ENCODE measurements around the gene MED19. TPM values are rescaled to one million over a fixed set of nuclear protein-coding genes. Genes with fewer than 3 reads are reported as not detected.
"Not testable (repeated sequence)": the region's sequence is repeated elsewhere in the genome, so short reads cannot be mapped to it uniquely, and the experiment has no call there.

Gene MED19
- total RNA-seq, 1 experiment from 2014 or later = 20.3 TPM

DNA sequence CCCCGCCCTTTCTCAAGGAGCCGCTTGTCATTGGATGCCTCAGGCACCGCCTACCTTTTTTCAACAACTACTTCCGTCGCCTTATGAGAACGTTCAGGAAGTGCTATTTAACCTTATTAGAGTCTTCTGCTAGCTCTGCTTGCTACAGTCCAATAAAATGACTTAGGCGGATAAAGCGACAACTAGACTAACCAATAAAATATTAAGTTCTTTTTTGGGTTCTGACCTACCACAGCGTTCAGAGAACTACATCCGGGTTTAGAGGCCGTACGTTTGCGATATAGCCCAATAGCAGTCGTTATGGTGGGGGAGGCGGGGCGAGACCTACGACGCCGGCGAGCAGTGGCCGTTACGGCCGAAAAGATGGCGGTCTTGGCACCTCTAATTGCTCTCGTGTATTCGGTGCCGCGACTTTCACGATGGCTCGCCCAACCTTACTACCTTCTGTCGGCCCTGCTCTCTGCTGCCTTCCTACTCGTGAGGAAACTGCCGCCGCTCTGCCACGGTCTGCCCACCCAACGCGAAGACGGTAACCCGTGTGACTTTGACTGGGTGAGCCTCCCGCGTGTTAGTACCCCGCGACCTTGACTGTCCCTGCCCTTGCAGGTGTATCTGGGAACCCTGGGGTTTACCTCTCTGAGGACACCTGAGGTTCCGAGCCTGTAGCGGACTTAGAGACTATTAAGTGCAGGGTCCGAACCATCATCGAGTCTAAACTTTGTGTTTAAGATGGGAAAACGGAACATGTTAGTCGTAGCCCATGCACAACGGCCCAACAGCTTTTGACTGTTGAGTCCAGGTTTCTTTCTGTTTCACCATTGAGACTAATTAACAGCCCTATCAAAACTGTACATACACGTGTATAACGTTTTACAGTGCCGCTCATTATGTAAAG, 488 bp upstream of the MED19 start, which contains the start of gene TMX2:
TMX2 (plus strand) TSS at position 338 of the 895 bp plus-strand sequence; CDS start at position 364, 26 bp downstream.
- peak; percentile 98 for DNase-seq (ENCODE audit: low read depth, low spot score)
- in situ Hi-C loops (cut with HindIII; ENCODE audit: low pct_unique_long_range_greater_than_20kb, low sequenced_read_pairs) = no loop called here

DNA sequence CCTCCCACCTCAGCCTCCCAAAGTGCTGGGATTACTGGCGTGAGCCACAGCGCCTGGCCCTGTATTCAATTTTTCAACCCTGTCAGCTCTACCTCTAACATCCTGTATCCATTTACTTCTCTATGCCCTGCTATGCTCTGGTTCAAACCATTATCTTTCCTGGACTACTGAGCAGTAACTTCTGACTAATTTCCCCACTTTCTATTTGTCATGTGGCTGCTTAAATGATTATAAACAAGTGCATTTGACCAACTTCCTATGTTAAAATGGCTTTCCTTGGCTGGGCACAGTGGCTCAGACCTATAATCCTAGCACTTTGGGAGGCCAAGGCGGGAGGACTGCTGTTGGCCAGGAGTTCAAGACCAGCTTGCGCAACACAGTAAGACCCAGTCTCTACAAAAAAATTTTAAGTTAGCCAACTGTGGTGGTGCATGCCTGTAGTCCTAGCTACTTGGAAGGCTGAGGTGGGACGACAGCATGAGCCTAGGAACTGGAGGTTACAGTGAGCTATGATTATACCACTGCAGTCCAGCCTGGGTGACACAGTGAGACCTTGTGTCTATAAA, 2.1 kb downstream of the MED19 start:
- DNase-seq (ENCODE audit: low read depth, low spot score) = no peak
- in situ Hi-C loops (cut with HindIII; ENCODE audit: low pct_unique_long_range_greater_than_20kb, low sequenced_read_pairs) = no loop called here

DNA sequence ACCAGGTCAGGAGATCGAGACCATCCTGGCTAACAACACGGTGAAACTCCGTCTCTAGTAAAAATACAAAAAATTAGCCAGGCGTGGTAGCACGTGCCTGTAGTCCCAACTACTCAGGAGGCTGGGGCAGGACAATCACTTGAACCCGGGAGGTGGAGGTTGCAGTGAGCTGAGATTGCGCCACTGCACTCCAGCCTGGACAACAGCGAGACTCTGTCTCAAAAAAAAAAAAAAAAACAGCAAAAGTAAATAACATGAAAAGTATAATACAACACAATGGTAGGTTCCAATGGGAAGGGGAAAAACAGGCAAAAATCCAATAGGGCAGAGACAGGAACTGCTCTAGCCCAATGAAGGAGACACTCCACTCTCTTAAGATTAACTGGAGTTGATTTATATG, 6.6 kb downstream of the MED19 start:
- DNase-seq (ENCODE audit: low read depth, low spot score); in situ Hi-C loops (cut with HindIII; ENCODE audit: low pct_unique_long_range_greater_than_20kb, low sequenced_read_pairs): not testable (repeated sequence)

DNA sequence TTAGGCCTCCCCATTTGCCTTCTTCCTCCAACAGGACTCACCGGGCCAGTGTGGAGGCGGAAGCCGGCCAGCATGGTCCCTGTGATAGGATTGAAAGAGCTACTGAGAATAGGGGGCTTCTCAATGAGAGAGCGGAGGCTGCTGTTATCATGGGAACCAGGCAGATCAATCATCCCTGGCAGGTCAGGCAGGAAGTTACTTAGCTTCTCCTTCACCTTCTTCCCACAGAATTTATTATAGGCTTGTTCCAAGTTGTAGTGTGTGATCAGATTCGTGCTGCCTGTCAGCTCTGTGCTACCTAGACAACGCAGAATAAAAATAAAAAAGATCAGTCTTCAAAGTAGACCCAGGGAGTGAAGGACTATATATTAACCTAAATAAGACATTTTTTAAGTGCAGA, 7.1 kb downstream of the MED19 start:
- in situ Hi-C loops (cut with HindIII; ENCODE audit: low pct_unique_long_range_greater_than_20kb, low sequenced_read_pairs) = no loop called here
- no peak for DNase-seq (ENCODE audit: low read depth, low spot score)

DNA sequence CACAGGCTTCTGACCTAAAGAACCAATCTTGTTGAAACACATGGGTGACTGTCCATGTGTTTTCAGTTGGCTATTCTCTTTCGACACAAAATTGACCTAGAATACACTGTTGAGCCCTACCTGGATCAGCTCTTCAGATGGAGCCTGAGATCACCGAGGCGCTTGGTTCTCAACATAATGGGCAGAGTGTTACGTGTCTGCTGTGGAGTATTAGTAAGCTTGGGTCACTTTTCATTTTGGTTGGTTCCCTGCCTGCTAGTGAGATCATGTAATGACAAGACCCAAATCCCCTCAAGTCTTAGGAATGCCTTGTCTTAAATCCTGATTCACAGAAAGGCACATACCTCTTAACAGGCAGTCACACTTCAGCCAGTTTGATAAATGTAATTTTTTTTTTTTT, 8.7 kb downstream of the MED19 start:
- in situ Hi-C loops (cut with HindIII; ENCODE audit: low pct_unique_long_range_greater_than_20kb, low sequenced_read_pairs) = no loop called here
- no peak for DNase-seq (ENCODE audit: low read depth, low spot score)

DNA sequence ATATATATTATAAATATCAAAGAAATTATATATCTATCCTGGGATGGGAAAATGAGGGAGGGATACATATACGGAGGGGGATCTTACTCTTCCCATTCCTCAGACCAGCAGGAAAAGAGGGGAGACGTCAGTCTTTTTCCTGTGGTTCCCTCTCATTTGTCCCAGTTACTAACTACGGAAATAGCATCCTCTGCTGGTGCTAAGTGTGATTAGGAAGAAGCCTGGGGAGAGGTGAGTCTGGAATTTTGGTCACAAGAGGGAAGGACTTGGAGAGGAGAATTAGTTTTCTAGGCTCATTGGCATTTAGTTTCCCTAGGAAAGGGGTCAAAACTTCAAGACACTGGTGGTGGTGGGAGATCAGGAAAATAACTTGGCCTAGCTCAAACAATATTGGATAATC, 11.6 kb downstream of the MED19 start:
- no peak for DNase-seq (ENCODE audit: low read depth, low spot score)
- in situ Hi-C loops (cut with HindIII; ENCODE audit: low pct_unique_long_range_greater_than_20kb, low sequenced_read_pairs) = no loop called here

DNA sequence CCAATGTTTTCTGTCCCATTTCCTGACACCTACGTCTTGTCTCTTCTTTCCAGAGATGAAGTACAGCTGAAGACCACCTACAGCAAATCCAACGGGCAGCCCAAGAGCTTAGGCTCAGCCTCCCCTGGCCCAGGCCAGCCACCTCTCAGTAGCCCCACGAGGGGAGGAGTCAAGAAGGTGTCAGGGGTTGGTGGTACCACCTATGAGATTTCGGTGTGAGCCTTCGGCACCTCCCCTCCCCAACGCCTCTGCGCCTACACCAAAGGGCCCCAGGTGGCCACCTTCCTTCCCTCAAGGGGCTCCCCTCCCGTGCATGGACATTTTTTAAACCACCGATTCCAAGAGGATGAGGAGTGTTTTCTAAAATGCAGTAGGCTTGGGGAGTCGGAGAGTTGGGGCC, 12.2 kb downstream of the MED19 start:
- no peak for DNase-seq (ENCODE audit: low read depth, low spot score)
- in situ Hi-C loops (cut with HindIII; ENCODE audit: low pct_unique_long_range_greater_than_20kb, low sequenced_read_pairs) = no loop called here

DNA sequence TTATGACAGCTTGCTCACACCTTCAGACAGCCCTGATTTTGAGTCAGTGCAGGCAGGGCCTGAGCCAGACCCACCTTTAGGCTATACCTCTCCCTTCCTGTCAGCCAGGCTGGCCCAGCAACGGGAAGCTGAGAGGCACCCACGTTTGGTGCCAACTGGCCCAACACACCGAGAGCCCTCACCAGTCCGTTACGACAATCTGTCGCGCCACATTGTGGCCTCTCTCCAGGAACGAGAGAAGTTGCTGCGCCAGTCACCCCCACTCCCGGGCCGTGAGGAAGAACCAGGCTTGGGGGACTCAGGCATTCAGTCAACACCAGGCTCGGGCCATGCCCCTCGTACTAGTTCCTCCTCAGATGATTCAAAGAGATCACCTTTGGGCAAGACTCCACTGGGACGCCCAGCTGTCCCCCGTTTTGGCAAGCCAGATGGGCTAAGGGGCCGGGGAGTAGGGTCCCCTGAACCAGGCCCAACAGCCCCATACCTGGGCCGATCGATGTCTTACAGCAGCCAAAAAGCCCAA, 13.1 kb downstream of the MED19 start:
- in situ Hi-C loops (cut with HindIII; ENCODE audit: low pct_unique_long_range_greater_than_20kb, low sequenced_read_pairs) = no loop called here
- no peak for DNase-seq (ENCODE audit: low read depth, low spot score)

DNA sequence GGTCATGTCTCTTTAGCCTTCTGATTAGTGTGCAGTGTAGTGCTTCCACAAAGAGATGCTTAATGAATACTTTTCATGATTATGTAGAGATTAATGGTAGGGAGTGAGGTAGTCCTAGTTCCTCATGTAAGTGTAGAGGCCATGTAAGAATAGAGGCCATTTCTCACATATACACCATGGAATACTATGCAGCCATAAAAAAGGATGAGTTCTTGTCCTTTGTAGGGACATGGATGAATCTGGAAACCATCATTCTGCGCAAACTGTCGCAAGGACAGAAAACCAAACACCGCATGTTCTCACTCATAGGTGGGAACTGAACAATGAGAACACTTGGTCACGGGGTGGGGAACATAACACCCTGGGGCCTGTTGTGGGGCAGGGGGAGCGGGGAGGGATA, 21.5 kb downstream of the MED19 start:
- in situ Hi-C loops (cut with HindIII; ENCODE audit: low pct_unique_long_range_greater_than_20kb, low sequenced_read_pairs); DNase-seq (ENCODE audit: low read depth, low spot score): not testable (repeated sequence)

DNA sequence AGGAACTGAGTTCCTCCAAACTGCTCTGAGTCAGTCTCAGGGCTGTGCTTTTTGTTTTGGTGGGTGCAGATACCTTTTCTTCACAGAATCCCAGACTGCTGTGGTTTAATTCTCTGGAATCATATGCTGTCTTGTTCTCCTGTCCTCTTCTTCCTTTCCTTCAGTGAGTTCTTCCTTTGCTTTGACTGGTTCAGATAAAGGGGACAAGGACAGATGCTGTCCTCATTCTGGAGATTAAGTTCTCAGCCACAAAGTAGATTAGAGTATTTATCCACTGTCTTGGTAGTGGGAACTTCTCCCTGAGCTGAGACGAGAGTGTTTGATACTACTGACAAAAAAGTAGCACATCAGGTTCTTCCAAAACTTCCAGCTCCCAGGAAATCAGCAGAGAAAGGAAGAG, 30.8 kb downstream of the MED19 start:
- no peak for DNase-seq (ENCODE audit: low read depth, low spot score)
- in situ Hi-C loops (cut with HindIII; ENCODE audit: low pct_unique_long_range_greater_than_20kb, low sequenced_read_pairs) = no loop called here

DNA sequence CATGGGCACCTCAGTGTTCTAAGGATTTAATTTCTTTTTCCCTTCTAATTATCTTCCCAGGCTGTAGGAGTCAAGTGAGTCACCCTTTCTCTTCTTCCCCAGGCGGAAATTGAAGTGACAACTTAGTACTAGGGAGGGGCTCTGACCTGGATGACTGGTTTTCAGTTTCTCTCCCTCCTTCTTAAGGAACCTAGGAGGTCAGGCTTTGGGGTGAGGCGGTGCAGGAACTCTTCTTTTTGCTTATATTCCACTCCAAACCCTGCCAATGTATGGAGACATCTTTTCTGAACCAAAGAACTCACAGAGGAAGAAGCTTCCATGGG, 31.5 kb downstream of the MED19 start:
- no peak for DNase-seq (ENCODE audit: low read depth, low spot score)
- in situ Hi-C loops (cut with HindIII; ENCODE audit: low pct_unique_long_range_greater_than_20kb, low sequenced_read_pairs) = no loop called here

DNA sequence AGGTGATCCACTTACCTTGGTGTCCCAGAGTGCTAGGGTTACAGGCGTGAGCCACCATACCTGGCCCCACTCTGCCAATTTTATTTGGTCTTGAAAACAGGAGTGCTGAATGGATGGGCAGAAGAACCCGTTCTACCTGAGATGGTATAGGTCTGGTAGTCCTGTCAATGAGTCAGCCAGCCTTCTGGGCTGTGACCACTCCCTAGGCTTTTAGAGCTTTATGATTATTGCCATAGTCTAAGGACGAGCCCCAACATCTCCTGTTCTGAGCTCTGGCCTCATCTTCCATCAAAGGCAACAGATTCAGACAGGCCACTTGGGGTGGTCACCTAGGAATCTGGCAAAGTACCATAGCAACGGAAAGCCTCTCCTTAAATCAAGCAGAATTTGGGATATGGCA, 32.6 kb downstream of the MED19 start:
- in situ Hi-C loops (cut with HindIII; ENCODE audit: low pct_unique_long_range_greater_than_20kb, low sequenced_read_pairs) = no loop called here
- no peak for DNase-seq (ENCODE audit: low read depth, low spot score)

DNA sequence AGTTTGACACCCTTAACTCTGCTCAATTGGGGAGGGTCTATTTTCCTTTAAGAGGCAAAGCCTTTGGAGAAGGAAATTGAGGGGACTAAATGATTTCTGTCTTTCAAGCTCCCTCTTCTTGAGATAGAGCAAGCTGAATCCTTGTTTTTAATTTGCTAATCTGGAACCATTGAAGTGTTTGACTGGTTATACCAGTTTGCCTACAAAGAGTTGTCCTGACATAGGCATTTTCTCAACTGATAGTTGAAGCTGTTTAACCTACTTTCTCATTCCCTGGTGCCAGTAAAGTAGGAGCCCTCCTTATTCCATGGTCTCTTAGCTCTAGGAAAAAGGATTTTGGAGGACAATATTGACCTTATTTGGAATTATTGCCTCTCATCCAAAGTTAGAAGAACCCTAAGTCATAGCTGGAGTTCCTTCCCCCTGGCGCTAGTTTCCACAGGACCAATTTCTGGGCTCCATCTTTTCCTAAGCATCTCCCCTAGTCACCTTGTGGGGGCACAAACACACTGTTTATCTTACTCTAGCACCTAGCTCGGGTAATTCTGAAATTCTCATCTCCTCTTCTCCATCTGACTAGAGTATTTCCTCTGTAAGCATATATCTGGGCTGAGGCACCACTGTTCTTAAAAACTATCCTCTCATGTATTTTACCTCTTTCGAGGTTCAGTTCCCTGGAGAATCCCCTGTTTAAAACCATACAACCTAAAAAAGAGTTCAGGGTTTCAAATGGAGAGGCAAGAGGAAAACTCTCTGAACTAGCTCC, 36.7 kb downstream of the MED19 start:
- no peak for DNase-seq (ENCODE audit: low read depth, low spot score)
- in situ Hi-C loops (cut with HindIII; ENCODE audit: low pct_unique_long_range_greater_than_20kb, low sequenced_read_pairs) = no loop called here

DNA sequence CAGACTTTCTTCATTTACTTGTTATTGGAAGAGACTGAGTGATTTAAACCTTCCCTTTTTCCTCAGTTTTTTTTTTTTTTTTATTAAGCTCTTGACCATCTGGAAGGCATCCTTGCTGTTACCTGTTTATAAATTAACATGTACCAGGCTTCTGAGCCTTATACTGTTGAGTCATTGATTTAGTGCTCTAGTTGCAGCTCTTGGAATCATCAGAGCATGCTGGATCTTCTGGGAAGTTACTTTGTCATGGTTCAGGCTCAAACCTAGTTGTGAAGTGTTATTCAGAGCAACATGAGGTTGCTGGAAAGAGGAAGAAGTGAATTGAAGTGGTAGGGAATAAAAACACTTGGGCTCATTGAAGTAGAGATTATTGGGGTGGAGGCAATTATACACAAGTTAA, 37.8 kb downstream of the MED19 start:
- DNase-seq (ENCODE audit: low read depth, low spot score) = no peak
- in situ Hi-C loops (cut with HindIII; ENCODE audit: low pct_unique_long_range_greater_than_20kb, low sequenced_read_pairs) = no loop called here

DNA sequence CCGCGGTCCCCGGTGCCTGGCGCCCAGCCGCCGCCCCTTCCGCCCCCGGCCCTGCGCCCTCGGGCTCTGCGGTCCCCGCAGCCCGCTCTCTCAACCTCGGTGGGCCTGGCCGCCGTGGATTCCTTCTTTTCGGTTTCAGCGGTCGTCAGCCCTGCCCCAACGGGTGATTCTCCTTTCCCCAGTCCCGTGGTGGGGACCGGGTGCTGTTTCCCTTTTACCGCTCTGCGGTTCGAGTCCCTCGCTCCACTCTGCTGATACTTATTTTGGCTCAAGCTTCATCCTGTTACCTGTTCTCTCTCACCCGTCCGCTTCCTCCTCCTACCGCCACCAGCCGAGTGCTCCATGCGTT, 43.6 kb downstream of the MED19 start:
- DNase-seq (ENCODE audit: low read depth, low spot score) = peak; percentile 4
- in situ Hi-C loops (cut with HindIII; ENCODE audit: low pct_unique_long_range_greater_than_20kb, low sequenced_read_pairs) = no loop called here

DNA sequence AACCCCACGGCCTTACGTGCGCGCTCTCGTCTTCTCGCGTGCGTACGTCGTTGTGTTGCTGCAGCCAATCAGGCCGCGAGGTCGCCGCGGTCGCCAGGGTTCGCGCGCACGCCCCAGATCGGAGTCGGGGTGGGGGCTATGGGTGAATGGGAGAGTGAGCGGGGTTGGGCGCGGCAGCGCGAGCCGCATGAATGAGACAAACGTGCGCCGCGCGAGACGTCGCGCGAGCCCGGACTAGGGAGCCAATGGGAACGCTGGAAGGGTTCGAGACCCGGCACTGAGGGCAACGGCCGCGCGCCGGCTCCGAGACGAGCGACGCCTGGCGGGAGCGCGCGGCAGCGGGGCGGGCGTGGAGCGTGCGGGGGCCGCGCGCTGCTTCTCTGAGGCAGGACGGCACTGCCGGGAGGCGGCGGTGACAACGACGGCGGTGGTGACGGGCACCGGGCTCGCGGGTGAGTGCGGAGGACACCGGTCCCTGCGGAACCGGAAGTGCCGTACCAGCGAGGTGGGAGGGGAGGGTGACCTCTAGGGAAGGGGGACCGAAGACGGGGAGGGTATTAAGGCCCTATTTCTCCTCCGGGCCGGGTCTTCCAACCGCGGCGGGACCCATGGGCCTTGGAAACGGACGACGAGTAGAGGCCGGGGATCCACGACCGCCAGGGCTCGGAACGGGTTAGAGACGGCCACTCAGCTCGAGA, 44.1 kb downstream of the MED19 start, which contains the start of gene ZDHHC5:
ZDHHC5 (plus strand) TSS at position 379 of the 698 bp plus-strand sequence. CDS start 4,977 bp downstream, outside the sequence.
- DNase-seq (ENCODE audit: low read depth, low spot score) = peak; percentile 96
- in situ Hi-C loops (cut with HindIII; ENCODE audit: low pct_unique_long_range_greater_than_20kb, low sequenced_read_pairs) = no loop called here

DNA sequence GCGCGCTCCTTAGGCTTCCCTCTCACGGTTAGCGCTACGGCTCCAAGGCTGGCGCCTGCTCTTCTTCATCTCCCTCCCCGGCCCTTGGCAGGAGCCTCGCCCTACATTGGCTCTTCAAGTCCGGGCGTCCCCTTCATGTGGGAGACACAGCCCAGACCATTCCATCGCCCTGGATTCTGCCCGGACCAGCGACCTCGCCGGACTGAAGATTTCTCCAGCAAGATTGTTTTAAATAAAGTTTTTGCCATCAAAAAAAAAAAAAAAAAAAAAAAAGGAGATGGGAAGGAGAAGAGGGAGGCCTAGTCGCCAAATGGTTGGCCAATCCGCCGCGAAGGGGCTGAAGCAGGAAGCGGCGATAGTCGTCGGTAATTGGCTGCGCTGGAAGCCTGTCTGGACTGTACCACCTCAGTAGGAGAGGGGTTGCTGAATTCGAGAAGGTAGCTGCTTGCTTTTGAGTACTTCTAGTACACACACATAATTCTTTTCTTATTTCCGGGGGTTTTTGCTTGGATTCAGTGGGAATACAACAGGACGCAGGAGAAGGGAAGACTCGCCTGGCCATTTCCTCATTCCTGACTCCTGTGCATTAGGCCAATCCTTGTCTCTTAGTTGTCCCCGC, 44.8 kb downstream of the MED19 start:
- in situ Hi-C loops (cut with HindIII; ENCODE audit: low pct_unique_long_range_greater_than_20kb, low sequenced_read_pairs) = no loop called here
- DNase-seq (ENCODE audit: low read depth, low spot score) = peak; percentile 97
